T-helper 2 cell treated with Interferon-gamma antibody and Interleukin-4, amounts not matched to agents 5 μg/mL and 100 μg/mL, for 36 hours (primary cell): ENCODE measurements around the gene ST6GAL1.
"Not testable (repeated sequence)": the region's sequence is repeated elsewhere in the genome, so short reads cannot be mapped to it uniquely, and the experiment has no call there.

Experiments
- DNase-seq: peaks from one replicate; pipeline ENCODE4 v3.0.0; 2021; ENCODE audit warnings: low spot score
- H3K27ac Mint-ChIP-seq: one replicate; pipeline ENCODE4 v1.8.0; 2021; ENCODE audit warnings: mild to moderate bottlenecking, mixed read lengths
- H3K27me3 Mint-ChIP-seq: one replicate; pipeline ENCODE4 v1.8.0; 2021; ENCODE audit warnings: low read depth, mixed read lengths
- H3K36me3 Mint-ChIP-seq: one replicate; pipeline ENCODE4 v1.8.0; 2021; ENCODE audit warnings: low read depth, mixed read lengths
- H3K4me1 Mint-ChIP-seq: one replicate; pipeline ENCODE4 v1.8.0; 2021; ENCODE audit warnings: low read depth, mixed read lengths
- H3K4me3 Mint-ChIP-seq: one replicate; pipeline ENCODE4 v1.8.0; 2022; ENCODE audit warnings: mild to moderate bottlenecking, moderate library complexity, mixed read lengths
- H3K9me3 Mint-ChIP-seq: one replicate; pipeline ENCODE4 v1.8.0; 2021; ENCODE audit warnings: mixed read lengths

ST6GAL1 gene, protein sequence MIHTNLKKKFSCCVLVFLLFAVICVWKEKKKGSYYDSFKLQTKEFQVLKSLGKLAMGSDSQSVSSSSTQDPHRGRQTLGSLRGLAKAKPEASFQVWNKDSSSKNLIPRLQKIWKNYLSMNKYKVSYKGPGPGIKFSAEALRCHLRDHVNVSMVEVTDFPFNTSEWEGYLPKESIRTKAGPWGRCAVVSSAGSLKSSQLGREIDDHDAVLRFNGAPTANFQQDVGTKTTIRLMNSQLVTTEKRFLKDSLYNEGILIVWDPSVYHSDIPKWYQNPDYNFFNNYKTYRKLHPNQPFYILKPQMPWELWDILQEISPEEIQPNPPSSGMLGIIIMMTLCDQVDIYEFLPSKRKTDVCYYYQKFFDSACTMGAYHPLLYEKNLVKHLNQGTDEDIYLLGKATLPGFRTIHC

DNA sequence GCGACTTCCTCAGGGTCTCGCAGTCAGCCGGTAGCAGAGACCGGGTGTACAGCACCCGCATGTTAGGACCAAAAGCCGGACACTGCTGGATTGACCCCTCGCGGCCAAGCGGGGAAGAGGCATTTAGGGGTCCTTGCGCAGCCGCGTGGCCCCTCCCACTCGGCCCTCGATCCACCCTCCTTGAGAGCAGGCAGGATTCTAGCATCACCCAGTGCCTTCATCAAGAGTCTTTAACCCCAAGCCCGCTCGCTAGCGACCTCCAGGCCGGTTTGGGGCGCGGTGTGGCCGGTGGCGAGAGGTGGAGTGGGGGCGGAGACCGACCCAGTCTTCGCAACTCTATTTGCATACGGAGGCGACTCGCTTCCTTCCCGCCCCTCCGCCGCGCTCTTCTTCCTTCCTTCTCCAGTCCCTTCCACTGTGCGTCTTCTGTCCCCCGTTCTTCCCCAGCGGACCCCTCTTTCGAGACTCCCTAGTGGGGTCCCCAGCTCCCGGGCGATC is at the start of gene ST6GAL1:
Gene ST6GAL1 (plus strand): TSS at position 384 of the 498 bp plus-strand sequence. CDS start 112,178 bp downstream, outside the sequence.
- H3K4me1 Mint-ChIP-seq = peaks cover 32% of the 10 kb centered on the region
- H3K9me3 Mint-ChIP-seq = peaks cover 3% of the 10 kb centered on the region
- peak; percentile 73 for DNase-seq
- peak within 1 kb of the TSS; percentile 96 for H3K27ac Mint-ChIP-seq
- H3K27me3 Mint-ChIP-seq = no peaks in the 10 kb centered on the region
- H3K36me3 Mint-ChIP-seq = peaks cover 33% of the 10 kb centered on the region
- H3K4me3 Mint-ChIP-seq = peak within 1 kb of the TSS; percentile 98

DNA sequence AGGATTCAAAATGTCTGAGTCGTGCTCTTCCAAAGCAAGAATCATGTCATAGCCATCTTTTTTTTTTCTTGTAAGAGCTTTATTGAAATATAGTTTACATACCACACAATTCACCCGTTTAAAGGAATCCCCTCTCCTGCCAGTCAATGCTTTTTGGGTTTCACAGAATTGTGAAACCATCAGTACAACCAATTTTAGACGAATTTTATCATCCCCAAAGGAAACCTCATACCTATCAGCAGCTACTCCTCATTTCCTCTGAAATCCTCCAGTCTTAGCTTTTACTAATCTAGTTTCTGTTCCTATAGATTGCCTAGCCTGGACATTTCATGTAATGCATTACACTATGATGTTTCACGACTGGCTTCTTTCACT is 48.2 kb upstream of the ST6GAL1 start:
- Mint-ChIP-seq H3K4me1 (peaks cover 47% of the 10 kb centered on the region), H3K27me3 (no peaks in the 10 kb centered on the region), H3K27ac (peak overlapping the region; percentile 92), H3K9me3 (peaks cover 3% of the 10 kb centered on the region), H3K4me3 (peak overlapping the region; percentile 72), H3K36me3 (peaks cover 6% of the 10 kb centered on the region)
- peak; percentile 23 for DNase-seq

DNA sequence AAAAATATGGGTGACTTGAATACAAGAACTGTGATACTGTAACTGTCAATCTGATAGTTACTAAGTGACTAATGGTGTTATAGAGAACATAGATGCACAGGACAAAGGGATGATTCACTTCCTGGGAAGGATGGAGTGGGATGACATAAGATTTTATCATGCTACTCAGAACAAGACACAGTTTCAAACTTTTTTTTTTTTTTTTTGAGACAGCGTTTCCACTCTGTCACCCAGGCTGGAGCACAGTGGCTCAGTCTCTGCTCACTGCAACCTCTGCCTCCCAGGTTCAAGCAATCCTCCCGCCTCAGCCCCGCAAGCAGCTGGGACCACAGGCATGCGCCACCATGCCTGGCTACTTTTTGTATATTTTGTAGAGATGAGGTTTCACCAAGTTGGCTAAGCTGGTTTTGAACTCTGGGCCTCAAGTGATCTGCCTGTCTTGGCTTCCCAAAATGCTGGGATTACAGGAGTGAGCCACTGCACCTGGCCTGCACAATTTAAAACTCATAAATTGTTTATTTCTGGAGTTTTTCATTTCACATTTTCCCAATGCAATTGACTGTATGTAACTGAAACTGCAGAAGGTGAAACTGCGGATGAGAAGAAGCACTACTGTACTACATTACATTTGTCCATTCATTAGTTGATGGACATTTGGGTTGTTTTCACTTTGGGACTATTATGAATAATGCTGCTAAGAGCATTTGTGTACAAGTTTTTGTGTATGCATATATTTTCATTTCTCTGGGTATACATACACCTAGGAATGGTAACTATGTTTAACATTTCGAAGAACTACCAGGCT is 47.2 kb upstream of the ST6GAL1 start:
- Mint-ChIP-seq H3K9me3 (no peaks in the 10 kb centered on the region), H3K27ac (peak overlapping the region; percentile 79), H3K4me3 (peak overlapping the region; percentile 64), H3K4me1 (peaks cover 51% of the 10 kb centered on the region), H3K27me3 (no peaks in the 10 kb centered on the region), H3K36me3 (peaks cover 4% of the 10 kb centered on the region)
- DNase-seq = peak; percentile 75

DNA sequence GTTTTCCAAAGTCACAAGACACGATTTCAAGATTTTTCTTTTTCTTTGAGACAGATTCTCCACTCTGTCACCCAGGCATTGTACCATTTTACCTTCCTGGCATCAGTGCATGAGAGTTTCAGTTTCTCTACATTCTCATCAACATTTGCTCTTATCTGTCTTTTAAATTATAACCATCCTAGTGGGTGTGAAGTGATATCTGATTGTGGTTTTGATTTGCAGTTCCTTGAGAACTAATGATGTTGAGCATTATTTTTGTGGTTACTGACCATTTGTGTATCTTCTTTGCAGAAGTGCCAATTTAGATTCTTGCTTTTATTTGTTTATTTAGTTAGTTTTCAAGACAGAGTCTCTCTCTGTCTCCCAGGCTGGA is 46.7 kb upstream of the ST6GAL1 start:
- peak; percentile 18 for DNase-seq
- Mint-ChIP-seq H3K4me1 (peaks cover 51% of the 10 kb centered on the region), H3K36me3 (peaks cover 4% of the 10 kb centered on the region), H3K27me3 (no peaks in the 10 kb centered on the region), H3K27ac (peak overlapping the region; percentile 79), H3K9me3 (no peaks in the 10 kb centered on the region), H3K4me3 (peak overlapping the region; percentile 64)

GRCh38 chr3:186884868-186885267 is 45.5 kb upstream of the ST6GAL1 start:
- H3K4me3 Mint-ChIP-seq, H3K27ac Mint-ChIP-seq, DNase-seq, H3K27me3 Mint-ChIP-seq, H3K9me3 Mint-ChIP-seq, H3K36me3 Mint-ChIP-seq: not testable (repeated sequence)
- H3K4me1 Mint-ChIP-seq = peaks cover 41% of the 10 kb centered on the region

DNA sequence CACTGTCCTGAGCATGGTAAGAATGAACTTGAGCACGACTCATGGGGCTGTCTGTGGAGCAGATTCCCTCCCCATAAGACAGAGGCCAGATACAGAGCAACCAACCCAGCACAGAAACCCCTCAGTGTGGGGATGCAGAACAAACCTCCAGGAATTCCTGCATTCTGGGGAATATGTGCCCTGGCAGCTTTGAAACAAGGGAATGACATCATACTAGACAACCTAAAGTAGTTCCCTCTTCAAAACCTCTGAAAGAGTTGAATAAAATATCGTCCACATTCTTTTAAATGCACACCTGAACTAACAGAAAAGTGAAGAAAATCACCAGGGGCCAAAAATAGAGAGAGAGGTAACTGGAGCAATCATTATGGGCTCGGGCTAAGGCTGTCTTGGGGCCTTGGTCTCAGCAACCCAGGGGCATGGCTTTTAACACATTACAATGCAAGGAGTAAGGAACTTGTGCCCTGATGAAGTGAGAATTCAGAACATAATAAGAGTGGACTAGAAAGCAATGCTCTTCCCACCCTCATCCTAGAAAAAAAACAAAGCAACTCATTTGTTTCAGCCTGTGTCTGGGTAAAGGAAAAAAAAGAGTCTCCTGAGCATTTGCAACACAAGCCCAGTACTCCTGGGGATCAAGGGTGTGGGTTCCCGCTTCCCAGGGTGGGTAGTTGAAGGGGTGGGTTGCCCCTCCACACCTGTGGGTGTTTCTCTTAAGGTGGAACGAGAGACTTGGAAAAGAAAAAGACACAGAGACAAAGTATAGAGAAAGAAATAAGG is 43.9 kb upstream of the ST6GAL1 start:
- H3K27ac Mint-ChIP-seq = no peak overlapping the region
- DNase-seq = no peak
- H3K4me1 Mint-ChIP-seq = peaks cover 29% of the 10 kb centered on the region
- no peaks in the 10 kb centered on the region for H3K27me3 Mint-ChIP-seq
- peaks cover 2% of the 10 kb centered on the region for H3K36me3 Mint-ChIP-seq
- no peak overlapping the region for H3K4me3 Mint-ChIP-seq
- H3K9me3 Mint-ChIP-seq = no peaks in the 10 kb centered on the region

DNA sequence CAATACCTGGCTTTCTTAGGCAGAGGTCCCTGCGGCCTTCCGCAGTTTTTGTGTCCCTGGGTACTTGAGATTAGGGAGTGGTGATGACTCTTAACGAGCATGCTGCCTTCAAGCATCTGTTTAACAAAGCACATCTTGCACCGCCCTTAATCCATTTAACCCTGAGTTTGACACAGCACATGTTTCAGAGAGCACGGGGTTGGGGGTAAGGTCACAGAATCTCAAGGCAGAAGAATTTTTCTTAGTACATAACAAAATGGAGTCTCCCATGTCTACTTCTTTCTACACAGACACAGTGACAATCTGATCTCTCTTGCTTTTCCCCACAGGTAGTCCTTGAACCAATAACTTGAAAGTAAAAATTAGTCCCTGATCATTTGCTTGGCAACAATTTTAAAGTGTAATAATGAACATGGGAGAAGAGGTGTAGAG is 42.8 kb upstream of the ST6GAL1 start:
- DNase-seq, H3K9me3 Mint-ChIP-seq, H3K27me3 Mint-ChIP-seq, H3K4me3 Mint-ChIP-seq, H3K36me3 Mint-ChIP-seq, H3K27ac Mint-ChIP-seq: not testable (repeated sequence)
- peaks cover 22% of the 10 kb centered on the region for H3K4me1 Mint-ChIP-seq

DNA sequence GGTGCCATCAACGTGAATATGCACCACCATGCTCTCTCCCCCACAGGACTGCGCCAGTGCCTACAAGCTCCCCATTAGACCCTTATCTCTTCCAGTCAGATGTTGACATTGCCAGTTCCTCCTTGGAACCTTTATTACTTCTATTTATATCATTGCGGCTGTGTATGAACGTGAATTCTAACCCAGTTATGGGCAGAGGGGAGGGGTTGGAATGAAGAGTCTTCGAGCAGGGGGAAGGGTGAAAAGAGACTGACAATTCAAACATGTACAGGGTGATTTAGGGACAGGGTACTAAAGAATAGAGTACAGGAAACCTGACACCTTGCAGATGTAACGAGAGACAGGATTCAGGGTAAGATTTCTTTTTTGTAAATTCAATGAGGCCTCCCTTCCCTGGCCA is 41.8 kb upstream of the ST6GAL1 start:
- peaks cover 2% of the 10 kb centered on the region for H3K36me3 Mint-ChIP-seq
- peaks cover 14% of the 10 kb centered on the region for H3K4me1 Mint-ChIP-seq
- H3K9me3 Mint-ChIP-seq = no peaks in the 10 kb centered on the region
- H3K4me3 Mint-ChIP-seq = no peak overlapping the region
- no peak overlapping the region for H3K27ac Mint-ChIP-seq
- no peaks in the 10 kb centered on the region for H3K27me3 Mint-ChIP-seq
- no peak for DNase-seq

- DNase-seq, H3K27me3 Mint-ChIP-seq, H3K4me3 Mint-ChIP-seq, H3K27ac Mint-ChIP-seq, H3K9me3 Mint-ChIP-seq, H3K36me3 Mint-ChIP-seq: not testable (repeated sequence)
- peaks cover 10% of the 10 kb centered on the region for H3K4me1 Mint-ChIP-seq
Observed at GRCh38 chr3:186889698-186890097, 40.6 kb upstream of the ST6GAL1 start.

GRCh38 chr3:186890911-186891310 is 39.4 kb upstream of the ST6GAL1 start:
- peaks cover 6% of the 10 kb centered on the region for H3K4me1 Mint-ChIP-seq
- H3K27ac Mint-ChIP-seq = no peak overlapping the region
- DNase-seq = no peak
- H3K27me3 Mint-ChIP-seq = no peaks in the 10 kb centered on the region
- H3K36me3 Mint-ChIP-seq = no peaks in the 10 kb centered on the region
- no peaks in the 10 kb centered on the region for H3K9me3 Mint-ChIP-seq
- H3K4me3 Mint-ChIP-seq = no peak overlapping the region

GRCh38 chr3:186893071-186893470 is 37.3 kb upstream of the ST6GAL1 start:
- not testable (repeated sequence) for H3K4me1 Mint-ChIP-seq, DNase-seq, H3K27me3 Mint-ChIP-seq, H3K36me3 Mint-ChIP-seq, H3K4me3 Mint-ChIP-seq, H3K27ac Mint-ChIP-seq, H3K9me3 Mint-ChIP-seq

GRCh38 chr3:186895406-186895805 is 34.9 kb upstream of the ST6GAL1 start:
- Mint-ChIP-seq H3K27ac (no peak overlapping the region), H3K9me3 (peaks cover 8% of the 10 kb centered on the region), H3K27me3 (no peaks in the 10 kb centered on the region), H3K36me3 (no peaks in the 10 kb centered on the region), H3K4me3 (no peak overlapping the region), H3K4me1 (peaks cover 6% of the 10 kb centered on the region)
- no peak for DNase-seq

DNA sequence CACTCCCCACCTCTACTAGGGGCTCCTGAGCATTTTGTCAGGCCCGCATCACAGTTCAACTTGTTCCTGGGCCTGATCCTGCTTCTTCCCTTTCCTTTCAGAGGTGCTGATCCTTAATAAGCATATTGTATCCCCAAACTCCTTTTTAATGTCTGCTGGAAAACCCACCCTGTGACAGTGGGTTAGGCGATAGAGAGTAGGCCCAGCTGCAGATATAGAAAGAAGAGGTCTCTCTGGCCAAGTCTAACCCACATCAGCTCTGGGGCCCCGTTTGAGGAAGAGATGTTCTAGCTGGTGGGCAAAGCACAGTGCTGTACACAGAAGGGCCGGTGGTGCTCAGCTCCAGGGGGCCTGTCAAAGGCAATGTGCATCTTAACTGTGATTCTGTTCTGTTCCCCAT is 34.3 kb upstream of the ST6GAL1 start:
- Mint-ChIP-seq H3K9me3 (peaks cover 12% of the 10 kb centered on the region), H3K27me3 (no peaks in the 10 kb centered on the region), H3K27ac (no peak overlapping the region), H3K4me3 (no peak overlapping the region), H3K4me1 (peaks cover 11% of the 10 kb centered on the region), H3K36me3 (peaks cover 2% of the 10 kb centered on the region)
- no peak for DNase-seq
